Endodermal cell (in vitro differentiated cells): ENCODE results near the gene ACADVL. TPM values are rescaled to one million over a fixed set of nuclear protein-coding genes. Genes with fewer than 3 reads are reported as not detected.
A peak's percentile ranks its signal among the peaks of the same experiment; 100 is the strongest.

Experiments used
- DNase-seq: peaks from one replicate; pipeline ENCODE4 v3.0.0-alpha.2; 2017
- H3K27ac ChIP-seq: 2 replicates; pipeline ENCODE4 v1.5.1; 2013; ENCODE audit warnings: mild to moderate bottlenecking, low read depth, low read length, moderate library complexity
- H3K27me3 ChIP-seq: 2 replicates; pipeline ENCODE4 v1.6.1; 2013; ENCODE audit warnings: mild to moderate bottlenecking, low read length, moderate library complexity; ENCODE audit not compliant: insufficient read depth, control insufficient read depth, poor library complexity, severe bottlenecking
- H3K36me3 ChIP-seq: 2 replicates; pipeline ENCODE4 v1.7.0; 2013; ENCODE audit warnings: mild to moderate bottlenecking, low read length, moderate library complexity; ENCODE audit not compliant: control insufficient read depth, insufficient read depth
- H3K4me1 ChIP-seq: one replicate; pipeline ENCODE4 v1.7.0; 2013; ENCODE audit warnings: low read length; ENCODE audit not compliant: control insufficient read depth, insufficient read depth
- H3K4me3 ChIP-seq: 2 replicates; pipeline ENCODE4 v1.5.1; 2013; ENCODE audit warnings: mild to moderate bottlenecking, low read length, moderate library complexity
- H3K9ac ChIP-seq: 2 replicates; pipeline ENCODE4 v1.6.1; 2013; ENCODE audit warnings: mild to moderate bottlenecking, low read length, moderate library complexity; ENCODE audit not compliant: poor library complexity, severe bottlenecking; ENCODE audit errors: extremely low read depth
- H3K9me3 ChIP-seq: 2 replicates; pipeline ENCODE4 v1.6.1; 2013; ENCODE audit warnings: mild to moderate bottlenecking, low read length, moderate library complexity; ENCODE audit not compliant: control insufficient read depth
- H3K27ac Mint-ChIP-seq: 2 replicates; pipeline ENCODE4 v1.8.0; 2020; ENCODE audit warnings: mixed read lengths
- H3K27me3 Mint-ChIP-seq: 2 replicates; pipeline ENCODE4 v1.8.0; 2021; ENCODE audit warnings: mild to moderate bottlenecking, mixed read lengths; ENCODE audit not compliant: insufficient read depth
- H3K36me3 Mint-ChIP-seq: 2 replicates; pipeline ENCODE4 v1.8.0; 2020; ENCODE audit warnings: low read depth, mixed read lengths
- H3K4me1 Mint-ChIP-seq: 2 replicates; pipeline ENCODE4 v1.8.0; 2020; ENCODE audit warnings: mixed read lengths
- H3K4me3 Mint-ChIP-seq: 2 replicates; pipeline ENCODE4 v1.8.0; 2020; ENCODE audit warnings: mild to moderate bottlenecking, moderate library complexity, mixed read lengths
- H3K9me3 Mint-ChIP-seq: 2 replicates; pipeline ENCODE4 v1.8.0; 2020; ENCODE audit warnings: mild to moderate bottlenecking, mixed read lengths
- WGBS, 2 experiments: methylation state at CpG; one replicate each; pipeline versions ENCODE4 v1.1.5 to v1.1.7; 2013; ENCODE audit warnings: missing lambda C conversion rate in 2 of 2, mixed read lengths in 1 of 2; ENCODE audit not compliant: insufficient coverage in 1 of 2, insufficient read length in 1 of 2; 5-methylcytosine and 5-hydroxymethylcytosine counted together
- total RNA-seq, 2 donors: library from RNA; stranded (reverse); fragmentation: NEBNext Ultra II Directional in 1 of 2; extraction: Animal tissue kit (Norgen Biotek cat#: 25700) in 1 of 2; gene quantifications; 2 replicates in 1 of 2; 3 replicates in 1 of 2; pipeline ENCODE4 v1.2.1, GENCODE V29; 2021
- TF ChIP-seq, protein P1 (sequence below): fragments of 200-600 bp; sonication (generic); conservative IDR thresholded peaks from 2 replicates; pipeline ENCODE4 v1.5.0; 2021; ENCODE audit warnings: antibody characterized with exemption, mild to moderate bottlenecking

Gene ACADVL
- total RNA-seq, 2 donors from 2014 or later: 337 to 459 TPM

DNA sequence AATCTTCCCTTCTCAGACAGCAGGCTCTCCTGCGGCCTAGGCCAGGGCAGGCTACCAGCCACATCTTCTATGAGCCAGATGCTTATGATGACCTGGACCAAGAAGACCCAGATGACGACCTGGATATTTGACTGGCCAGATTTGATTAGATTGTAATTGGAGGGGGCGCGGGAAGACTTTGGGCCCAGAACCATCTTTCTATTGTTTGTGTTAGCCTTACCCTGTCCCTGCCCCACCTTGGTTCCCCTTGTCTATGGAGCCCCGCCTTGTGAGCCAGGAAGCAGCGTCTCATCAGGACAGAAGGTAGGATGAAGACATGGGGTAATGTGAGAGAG, 39.8 kb downstream of the ACADVL start:
- H3K27ac Mint-ChIP-seq: peak overlapping the region; percentile 52
- H3K4me3 ChIP-seq: no peak overlapping the region
- TF ChIP-seq, protein P1, sequence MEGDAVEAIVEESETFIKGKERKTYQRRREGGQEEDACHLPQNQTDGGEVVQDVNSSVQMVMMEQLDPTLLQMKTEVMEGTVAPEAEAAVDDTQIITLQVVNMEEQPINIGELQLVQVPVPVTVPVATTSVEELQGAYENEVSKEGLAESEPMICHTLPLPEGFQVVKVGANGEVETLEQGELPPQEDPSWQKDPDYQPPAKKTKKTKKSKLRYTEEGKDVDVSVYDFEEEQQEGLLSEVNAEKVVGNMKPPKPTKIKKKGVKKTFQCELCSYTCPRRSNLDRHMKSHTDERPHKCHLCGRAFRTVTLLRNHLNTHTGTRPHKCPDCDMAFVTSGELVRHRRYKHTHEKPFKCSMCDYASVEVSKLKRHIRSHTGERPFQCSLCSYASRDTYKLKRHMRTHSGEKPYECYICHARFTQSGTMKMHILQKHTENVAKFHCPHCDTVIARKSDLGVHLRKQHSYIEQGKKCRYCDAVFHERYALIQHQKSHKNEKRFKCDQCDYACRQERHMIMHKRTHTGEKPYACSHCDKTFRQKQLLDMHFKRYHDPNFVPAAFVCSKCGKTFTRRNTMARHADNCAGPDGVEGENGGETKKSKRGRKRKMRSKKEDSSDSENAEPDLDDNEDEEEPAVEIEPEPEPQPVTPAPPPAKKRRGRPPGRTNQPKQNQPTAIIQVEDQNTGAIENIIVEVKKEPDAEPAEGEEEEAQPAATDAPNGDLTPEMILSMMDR: no peak

DNA sequence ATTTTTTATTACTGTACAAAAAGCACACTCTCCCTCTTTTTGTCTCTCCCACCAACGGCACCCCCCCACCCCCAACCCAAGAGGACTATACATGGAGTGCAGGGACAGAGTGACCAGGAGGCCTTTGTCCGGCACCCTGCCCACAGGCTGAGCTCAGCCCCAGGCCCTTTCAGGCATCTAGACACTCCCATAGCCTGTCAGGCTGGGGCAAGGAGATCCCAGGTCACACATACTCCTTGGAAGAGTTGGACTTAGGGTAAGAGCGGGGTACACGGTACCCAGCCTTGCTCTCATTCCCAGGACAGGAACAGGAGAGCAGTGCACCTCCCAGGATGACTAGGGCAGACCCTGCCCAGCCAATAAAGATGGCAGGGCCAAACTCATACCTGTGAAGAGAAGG, 40.4 kb downstream of the ACADVL start:
- no peaks in the 10 kb centered on the region for H3K4me1 ChIP-seq
- H3K36me3 ChIP-seq: peaks cover 23% of the 10 kb centered on the region
- H3K9me3 ChIP-seq: no peaks in the 10 kb centered on the region
- Mint-ChIP-seq H3K27ac (peak overlapping the region; percentile 88), H3K36me3 (peaks cover 28% of the 10 kb centered on the region), H3K9me3 (no peaks in the 10 kb centered on the region), H3K4me1 (peaks cover 12% of the 10 kb centered on the region), H3K27me3 (no peaks in the 10 kb centered on the region), H3K4me3 (peak overlapping the region; percentile 98)
- H3K27ac ChIP-seq: no peak overlapping the region
- H3K4me3 ChIP-seq: peak overlapping the region; percentile 73
- H3K27me3 ChIP-seq: peaks cover 36% of the 10 kb centered on the region
- TF ChIP-seq, protein P1: no peak
- no peak overlapping the region for H3K9ac ChIP-seq
- no peak for DNase-seq
- WGBS, 2 experiments: 60 to 94% methylated on average over 1 to 4 of the region's 4 CpGs

More for the DNA sequence above, 39.8 kb downstream of the ACADVL start:
- Mint-ChIP-seq H3K9me3 (no peaks in the 10 kb centered on the region), H3K27me3 (no peaks in the 10 kb centered on the region), H3K4me3 (peak overlapping the region; percentile 98), H3K36me3 (peaks cover 34% of the 10 kb centered on the region), H3K4me1 (peaks cover 12% of the 10 kb centered on the region)
- no peak overlapping the region for H3K27ac ChIP-seq
- H3K9ac ChIP-seq: no peak overlapping the region
- DNase-seq: no peak
- H3K36me3 ChIP-seq: peaks cover 29% of the 10 kb centered on the region
- 93 to 100% methylated on average over 1 to 5 of the region's 6 CpGs for WGBS, 2 experiments
- H3K4me1 ChIP-seq: no peaks in the 10 kb centered on the region
- no peaks in the 10 kb centered on the region for H3K9me3 ChIP-seq
- peaks cover 36% of the 10 kb centered on the region for H3K27me3 ChIP-seq

DNA sequence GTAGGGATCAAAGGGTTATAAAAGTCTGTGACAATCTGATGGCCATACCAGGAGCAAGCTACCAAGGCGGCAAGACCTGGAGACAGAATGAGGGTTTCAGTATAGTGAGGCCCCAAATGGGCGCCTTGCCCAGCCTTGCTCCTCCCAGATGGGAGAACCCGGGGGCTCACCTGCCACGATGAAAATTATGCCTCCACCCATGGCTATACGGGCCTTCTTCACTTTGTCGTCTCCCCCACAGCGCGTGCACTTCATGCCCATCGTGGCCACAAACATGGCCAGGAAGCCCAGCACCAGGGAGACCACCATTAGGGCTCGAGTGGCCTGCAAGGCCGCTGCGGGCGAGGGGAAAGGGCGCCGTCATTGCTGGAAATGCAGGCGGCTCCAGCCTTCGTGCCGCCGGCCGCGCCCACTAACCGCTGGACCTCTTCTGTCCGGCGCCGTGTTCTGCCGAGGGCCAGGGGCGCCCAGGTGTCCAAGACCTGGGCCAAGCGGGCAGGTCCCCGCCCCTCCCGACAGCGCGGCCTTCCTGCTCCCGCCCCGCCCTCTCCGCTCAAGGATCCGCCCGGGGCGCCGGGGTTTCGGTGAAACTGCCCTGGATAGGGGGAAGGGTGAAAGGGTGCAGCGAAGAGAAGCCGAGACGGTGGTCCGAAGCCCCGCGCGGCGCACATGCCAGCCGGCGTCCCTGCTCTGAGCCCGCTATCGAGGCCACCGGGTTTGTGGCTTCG, 41.1 kb downstream of the ACADVL start:
- Histone ChIP-seq H3K4me3 (peak overlapping the region; percentile 73), H3K36me3 (peaks cover 23% of the 10 kb centered on the region), H3K27ac (no peak overlapping the region), H3K9me3 (no peaks in the 10 kb centered on the region), H3K27me3 (peaks cover 36% of the 10 kb centered on the region), H3K9ac (peak overlapping the region; percentile 30), H3K4me1 (no peaks in the 10 kb centered on the region)
- H3K4me3 Mint-ChIP-seq: peak overlapping the region; percentile 98
- H3K36me3 Mint-ChIP-seq: peaks cover 25% of the 10 kb centered on the region
- peaks cover 12% of the 10 kb centered on the region for H3K4me1 Mint-ChIP-seq
- no peaks in the 10 kb centered on the region for H3K27me3 Mint-ChIP-seq
- TF ChIP-seq, protein P1: no peak
- peak; percentile 92 for DNase-seq
- peak overlapping the region; percentile 89 for H3K27ac Mint-ChIP-seq
- H3K9me3 Mint-ChIP-seq: no peaks in the 10 kb centered on the region
- WGBS, 2 experiments: 13 to 25% methylated on average over 20 to 54 of the region's 54 CpGs
